Nucleus accumbens (tissue), 56 donors: Measurements from ENCODE around the gene SHISAL2A.
A peak's percentile ranks its signal among the peaks of the same experiment; 100 is the strongest.

Source experiments
- DNase-seq, 56 donors: peaks; one replicate each; lab custom pipeline; 2025; lab: John Stamatoyannopoulos, UW

SHISAL2A gene

DNA sequence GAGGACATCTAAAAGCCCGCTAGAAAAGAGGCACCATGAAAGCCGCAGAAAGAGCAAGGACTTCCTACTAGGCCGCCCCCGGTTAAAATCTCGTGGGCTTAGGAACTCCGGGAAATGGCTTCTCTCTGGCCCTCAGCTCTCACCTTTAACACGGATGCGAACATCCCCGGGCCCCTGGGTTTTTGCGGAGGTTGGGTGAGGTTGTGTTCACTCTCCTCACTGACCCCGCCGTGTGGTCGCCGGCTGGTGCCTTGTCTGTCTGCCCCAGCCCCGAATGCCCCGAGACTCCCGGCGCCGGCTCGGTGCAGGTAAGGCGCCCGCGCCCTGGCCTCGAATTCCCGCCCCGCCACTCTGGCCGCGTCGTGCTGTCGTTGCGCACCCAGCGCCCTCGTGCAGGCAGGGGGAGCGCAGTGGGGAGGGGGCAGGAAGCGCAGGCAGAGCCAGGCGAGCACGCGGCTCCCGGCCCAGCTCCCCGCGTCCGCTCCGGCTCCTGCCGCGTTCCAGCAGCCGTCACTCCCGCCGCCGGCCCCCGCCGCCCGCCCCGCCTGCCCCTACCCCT is at the start of gene SHISAL2A:
TSS of gene SHISAL2A (plus strand) at position 437 of the 559 bp plus-strand sequence. CDS start 326 bp downstream, outside the sequence.
- DNase-seq = peak in 3 of 56 donors; percentile 4 to 25 (median 5)

DNA sequence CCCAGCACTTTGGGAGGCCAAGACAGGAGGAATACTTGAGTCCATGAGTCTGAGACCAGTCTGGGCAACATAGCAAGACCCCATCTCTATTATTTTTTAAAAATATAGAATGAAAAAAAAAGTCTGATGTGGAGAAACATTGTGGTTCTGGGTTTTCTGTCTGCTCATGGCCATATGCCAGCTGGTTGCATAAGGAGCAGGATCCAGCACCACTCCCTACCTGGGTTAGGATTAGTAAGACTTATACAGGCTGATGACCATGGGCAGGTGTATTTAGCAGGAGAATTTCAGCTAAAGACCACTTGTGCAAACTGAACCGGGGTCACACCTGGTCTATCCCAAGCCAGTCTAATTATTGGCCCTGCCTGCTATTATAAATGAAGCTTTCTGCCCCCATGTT is 47.5 kb upstream of the SHISAL2A start:
- no peak for DNase-seq

DNA sequence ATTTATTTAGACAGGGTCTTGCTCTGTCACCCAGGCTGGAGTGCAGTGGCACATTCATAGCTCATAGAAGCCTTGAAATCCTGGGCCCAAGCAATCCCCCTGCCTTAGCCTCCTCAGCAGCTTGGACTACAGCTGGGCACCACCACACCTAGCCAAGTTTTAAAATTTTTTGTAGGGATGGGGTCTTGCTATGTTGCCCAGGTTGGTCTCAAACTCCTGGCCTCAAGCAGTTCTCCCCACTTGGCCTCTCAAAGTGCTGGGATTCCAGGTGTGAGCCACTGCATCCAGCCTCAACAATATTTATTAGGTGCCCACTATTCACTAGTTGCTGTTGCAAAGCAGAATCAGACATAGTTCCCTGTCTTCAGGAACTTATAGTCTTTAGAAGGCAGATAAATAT is 44.9 kb upstream of the SHISAL2A start:
- DNase-seq = no peak

DNA sequence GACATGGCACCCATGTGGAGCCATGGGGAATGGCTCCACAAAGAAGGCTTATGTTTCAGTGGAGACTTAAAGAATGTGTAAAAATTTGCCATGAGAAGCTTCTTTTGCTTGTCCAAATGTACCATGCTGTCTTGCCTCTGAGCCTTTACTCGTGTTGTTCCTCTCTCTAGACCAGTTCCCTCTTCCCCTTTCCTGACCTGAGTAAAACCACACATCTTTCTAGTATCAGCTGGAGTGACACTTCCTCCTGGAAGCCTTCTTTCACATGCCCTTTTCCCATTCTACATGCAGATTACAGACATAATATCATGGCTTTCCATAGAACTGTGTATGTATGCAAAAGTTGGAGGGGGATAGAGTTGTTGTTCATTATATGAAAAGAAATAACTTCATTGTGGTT is 44.4 kb upstream of the SHISAL2A start:
- no peak for DNase-seq

DNA sequence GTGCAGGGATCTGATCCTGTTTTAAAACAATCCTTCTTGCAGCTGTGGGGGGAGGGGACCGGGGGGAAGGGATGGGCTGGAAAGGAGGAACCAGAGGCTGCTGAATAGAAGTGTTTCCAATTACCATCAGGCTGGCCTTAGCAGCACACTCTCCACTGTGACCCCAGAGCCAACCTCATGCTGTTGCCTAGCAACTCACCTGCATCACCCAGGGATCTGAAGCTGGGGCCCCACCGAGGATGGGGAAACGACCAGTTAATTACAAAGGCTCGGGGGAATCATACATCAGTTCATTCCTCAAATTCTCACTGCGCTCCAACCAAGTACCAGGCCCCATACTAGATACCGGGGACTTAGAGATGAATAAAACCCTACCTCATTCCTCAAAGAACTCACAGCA is 42.7 kb upstream of the SHISAL2A start:
- DNase-seq = no peak

DNA sequence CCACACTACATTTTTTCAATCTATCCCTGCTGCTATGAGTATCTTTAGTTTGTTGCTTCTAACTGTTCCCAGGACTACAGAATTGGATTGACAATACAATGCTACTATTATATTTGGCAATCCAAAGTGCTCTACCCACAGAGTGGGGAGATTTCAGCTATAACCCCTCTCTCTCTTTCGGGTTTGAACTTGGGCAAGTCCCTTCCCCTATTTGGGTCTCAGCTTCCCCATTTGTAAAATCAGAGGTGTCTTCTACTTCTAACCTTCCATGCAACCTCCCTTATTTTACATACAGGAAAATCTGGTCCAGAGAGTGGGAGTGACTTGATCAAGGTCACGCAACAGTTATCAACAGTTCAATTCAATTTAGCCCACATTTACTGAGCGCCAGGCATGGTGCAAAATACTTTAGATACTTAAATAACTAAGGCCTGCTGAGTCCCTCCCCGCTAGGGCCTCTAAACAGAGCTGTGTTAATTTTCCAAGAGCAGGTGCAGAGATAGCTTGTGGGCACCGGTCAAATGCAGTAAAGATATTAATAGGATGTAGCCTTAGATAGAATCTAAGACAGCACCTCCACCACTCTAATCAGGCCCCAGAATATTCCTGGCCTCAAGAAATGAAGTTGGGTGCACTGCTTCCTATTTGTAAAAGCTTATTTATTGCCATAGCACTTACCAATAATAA is 40.2 kb upstream of the SHISAL2A start:
- no peak for DNase-seq

DNA sequence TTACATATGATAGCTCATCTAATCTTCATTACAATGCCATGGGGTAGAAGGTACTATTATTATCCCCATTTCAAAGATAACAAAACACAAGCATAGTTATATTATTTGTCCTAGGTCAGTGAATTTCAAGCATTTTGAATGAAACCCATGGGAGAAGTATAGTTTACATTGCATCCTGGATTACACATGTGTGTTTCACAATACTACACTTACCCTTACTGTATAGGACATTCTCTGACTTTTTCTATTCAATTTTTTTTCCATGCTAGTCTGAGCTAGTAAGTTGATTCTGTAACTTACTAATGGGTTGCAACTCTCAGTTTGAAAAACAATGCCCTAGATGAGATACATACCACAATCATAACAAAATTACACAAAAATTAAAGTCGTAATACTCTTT is 39.5 kb upstream of the SHISAL2A start:
- DNase-seq = no peak

DNA sequence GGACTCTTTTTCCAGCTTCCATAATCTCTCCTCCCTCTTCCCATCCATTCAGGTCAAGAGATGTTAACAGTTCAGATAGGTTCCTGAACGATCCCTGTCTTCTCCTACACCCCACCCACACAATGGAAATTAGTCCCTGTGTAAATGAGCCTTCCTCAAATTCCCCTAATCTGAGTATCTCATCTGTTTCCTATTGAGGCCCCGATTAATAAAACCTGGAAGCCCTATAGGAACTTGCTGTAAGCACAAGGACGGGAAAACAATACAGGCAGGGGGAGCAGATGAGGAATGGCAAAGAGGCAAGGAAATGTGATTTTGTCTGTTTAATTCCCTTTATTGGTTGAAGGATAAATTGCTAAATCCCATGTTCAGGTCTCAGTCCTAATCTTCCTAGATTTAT is 37.9 kb upstream of the SHISAL2A start:
- no peak for DNase-seq

DNA sequence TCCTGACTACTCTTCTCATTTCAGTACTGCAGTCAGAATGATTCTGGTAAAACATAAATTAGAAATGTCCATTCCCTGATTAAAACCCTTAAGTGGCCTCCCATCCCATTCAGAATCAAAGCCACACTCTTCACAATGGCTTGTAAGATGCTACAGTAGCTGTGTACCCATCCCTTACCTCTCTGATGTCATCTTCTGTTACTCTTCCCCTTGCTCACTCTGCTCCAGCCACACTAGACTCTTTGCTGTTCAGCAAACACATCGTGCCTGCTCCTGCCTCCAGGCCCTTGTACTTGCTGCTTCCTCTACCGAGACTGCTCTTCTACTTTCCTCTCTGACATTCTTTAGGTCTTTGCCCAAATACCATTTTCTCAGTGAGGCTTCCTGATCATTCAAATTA is 35.1 kb upstream of the SHISAL2A start:
- DNase-seq = no peak

DNA sequence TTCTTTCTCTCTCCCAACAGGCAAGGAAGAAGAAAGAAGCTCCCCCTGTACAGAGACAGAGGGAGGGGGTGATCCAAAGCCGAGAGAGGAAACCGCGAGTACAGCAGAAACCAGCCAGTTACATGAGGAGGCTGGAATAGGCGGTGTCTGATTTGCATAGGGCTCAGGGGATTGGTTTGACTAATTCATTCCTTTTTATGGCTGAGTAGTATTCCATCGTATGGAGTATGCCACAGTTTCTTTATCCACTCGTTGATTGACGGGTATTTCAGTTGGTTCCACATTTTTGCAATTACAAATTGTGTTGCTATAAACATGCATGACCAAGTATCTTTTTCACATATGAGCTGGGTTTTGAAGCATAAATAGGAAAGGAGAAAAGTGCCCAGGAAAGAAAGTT is 34.2 kb upstream of the SHISAL2A start:
- DNase-seq = no peak

DNA sequence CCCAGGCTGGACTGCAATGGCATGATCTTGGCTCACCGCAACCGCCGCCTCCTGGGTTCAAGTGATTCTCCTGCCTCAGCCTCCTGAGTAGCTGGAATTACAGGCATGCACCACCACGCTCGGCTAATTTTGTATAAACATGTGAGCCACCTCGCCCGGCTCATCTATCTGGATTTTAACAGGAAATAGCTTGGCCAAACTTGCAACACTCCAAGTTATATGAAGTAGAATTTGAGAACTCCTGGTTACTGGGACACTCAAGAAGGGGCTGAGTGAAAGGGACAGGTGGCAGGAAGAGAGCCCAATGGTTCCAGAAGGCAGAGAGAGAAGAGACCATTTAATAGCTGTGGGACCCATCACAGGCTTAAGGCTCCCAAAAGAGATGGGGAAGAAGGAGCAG is 33.7 kb upstream of the SHISAL2A start:
- no peak for DNase-seq

DNA sequence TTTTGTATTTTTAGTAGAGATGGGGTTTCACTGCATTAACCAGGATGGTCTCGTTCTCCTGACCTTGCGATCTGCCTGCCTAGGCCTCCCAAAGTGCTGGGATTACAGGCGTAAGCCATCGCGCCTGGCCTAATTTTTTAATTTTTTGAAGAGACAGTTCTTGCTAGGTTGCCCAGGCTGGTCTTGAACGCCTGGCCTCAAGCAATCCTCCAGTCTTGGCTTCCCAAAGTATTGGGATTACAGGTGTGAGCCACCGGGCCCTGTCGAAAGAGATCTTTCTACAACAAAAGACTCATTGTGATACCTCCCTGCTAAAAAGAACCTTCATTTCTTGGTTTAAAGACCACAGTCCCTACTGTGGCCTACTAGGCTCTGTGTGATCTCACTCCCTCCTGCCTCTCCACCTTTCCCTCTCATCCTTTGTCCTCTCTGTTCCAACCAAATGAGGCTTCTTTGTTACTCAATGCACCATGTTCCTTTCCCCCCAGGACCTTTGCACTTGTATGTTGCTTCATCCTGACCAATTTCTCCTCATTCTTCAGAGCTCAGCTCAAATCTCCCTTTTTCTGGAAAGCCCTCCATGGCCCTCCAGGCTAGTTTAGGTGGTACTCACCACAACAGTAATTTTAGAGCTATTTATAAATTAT is 32.3 kb upstream of the SHISAL2A start:
- DNase-seq = no peak

DNA sequence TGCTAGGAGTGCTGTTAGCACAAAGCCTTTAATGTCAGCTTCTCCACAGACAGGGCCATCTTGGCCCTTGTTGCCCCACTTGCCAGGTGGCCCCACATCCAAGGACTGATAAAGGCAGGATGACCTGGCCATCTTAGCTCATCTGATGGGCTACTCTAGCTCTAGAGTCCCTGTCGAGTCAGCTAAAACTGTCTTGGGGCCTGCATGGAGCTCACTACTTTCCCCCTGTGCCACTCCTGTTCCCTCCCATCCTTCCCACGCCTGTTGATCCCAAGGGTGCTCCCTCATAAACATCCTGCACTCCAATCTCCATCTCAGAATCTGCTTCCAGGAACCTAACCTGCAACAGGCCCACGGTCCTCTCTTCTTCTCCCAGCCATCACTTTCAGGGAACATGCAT is 31.4 kb upstream of the SHISAL2A start:
- DNase-seq = peak in 1 of 56 donors; percentile 33

DNA sequence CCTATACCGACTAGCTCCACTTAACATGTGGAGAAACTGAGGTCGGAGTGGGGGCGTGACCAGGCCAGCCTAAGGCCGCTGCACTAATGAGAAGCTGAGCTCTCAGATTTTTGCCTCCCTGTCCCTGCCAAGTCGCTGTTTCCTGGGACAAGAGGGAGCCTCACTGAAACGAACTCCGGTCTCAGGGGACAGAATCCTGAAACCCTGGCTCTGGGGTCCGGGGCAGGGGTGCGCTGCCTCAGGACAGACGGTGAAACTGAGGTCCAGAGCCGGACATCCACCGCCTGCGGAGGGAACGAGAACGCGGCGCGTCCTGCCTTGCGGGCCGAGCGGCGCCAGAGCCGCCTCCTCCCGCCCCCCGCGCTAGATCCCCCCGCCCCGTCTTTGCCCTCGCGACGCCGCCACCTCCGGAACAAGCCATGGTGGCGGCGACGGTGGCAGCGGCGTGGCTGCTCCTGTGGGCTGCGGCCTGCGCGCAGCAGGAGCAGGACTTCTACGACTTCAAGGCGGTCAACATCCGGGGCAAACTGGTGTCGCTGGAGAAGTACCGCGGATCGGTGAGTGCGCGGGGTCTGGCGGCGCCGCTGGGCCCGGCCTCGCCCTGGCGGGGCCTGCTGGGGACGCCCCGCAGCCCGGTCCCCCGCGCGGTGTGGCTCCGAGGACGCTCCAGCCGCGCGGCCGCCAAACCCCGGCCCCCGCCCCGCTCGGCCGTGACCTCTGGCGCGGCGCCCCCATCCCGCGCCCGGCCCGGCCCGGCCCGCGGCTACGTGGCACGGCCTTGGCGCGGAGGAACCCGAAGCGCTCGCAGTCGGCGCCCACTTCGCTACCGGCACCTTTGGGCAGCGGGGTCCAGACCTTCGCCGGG is 30.7 kb upstream of the SHISAL2A start, which contains the start of gene GPX7:
TSS of gene GPX7 (plus strand) at position 381 of the 865 bp plus-strand sequence. CDS start at position 420, 39 bp downstream.
- peak in 44 of 56 donors; percentile 5 to 68 (median 26) for DNase-seq

DNA sequence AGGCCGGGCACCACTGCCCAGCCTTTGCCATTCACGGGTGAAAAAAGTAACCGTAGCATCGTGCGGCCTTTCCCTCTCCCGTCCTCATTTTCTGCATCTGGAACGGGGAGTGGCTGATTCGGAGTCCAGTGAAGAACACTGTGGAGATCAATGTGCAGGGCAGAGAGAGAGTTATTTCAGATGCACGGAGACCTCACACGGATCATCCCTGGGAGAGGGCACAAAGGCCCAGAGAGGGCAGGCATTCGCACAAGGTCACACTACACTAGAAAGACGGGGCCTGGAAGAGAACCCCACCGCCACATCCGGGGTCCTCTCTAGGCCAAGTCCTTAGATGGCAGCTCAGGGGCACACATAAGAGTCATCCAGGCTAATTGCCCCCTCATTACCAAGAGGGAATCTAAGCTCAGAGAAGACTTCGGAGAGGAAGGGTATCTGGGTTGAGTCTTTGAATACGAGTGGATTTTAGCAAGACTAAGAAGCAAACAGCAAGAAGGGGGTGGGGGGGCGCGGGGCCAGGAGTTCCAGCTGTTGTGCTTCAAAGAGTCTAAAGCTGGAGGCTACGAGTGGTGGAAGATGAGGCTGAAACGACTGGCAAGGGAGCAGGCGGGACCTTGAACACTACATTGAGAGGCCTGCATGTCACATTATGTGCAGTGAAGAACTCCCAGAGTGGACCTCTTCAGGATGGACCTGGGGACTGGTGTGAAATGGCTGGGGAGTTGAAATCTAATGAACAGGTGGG is 29.9 kb upstream of the SHISAL2A start:
- DNase-seq = peak in 13 of 56 donors; percentile 1 to 45 (median 21)

DNA sequence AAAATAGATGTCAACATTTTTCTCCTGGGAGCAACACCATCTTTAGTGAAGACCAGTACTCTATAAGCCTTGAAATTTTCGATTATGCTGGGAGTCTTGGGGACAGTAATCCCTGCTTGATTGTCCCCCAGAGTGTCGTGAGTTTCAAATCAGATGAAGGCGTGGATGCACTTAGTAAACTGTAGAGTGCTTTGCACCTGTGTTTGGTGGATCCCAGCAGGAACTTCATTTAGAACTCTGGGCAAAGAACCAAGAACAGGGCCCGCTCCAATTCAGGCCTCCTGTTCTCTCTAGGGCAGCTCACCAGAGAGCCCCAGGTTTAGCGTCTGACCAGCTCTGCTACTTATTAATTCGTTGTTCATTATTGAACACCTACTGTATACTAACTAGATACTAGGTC is 29.3 kb upstream of the SHISAL2A start:
- DNase-seq = peak in 1 of 56 donors; percentile 10

DNA sequence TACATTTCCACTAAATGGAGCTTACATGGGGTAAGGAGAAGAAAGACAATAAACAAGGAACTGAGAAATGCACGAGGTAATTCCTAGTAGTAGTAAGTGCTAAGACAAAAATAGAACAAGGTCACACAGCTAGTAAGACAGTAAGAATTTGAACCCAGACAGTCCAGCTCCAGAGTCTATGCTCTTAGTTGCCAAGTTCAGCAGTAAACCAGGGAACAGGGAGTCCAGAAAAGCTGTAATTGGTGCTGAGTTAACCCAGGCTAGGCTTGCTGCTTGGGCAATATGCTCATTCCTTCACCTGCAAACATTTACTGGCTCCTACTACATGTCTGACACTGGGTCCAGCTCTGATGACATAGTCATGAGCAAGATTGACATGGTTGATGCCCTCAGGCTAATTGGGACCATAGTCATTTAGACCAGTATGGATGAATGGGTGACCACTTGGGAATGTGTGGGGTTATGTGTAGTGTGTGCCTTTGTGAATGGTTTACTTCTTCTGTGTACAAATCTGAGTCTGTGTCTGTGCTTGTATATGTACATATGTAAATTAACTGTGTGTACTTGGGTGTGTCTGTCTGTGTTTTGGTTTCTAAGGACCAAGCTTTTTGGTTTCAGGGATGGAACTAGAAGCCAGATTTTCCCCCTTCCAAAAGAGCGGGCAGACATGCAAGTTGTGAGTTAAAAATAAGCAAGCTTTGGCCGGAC is 28.8 kb upstream of the SHISAL2A start:
- no peak for DNase-seq

DNA sequence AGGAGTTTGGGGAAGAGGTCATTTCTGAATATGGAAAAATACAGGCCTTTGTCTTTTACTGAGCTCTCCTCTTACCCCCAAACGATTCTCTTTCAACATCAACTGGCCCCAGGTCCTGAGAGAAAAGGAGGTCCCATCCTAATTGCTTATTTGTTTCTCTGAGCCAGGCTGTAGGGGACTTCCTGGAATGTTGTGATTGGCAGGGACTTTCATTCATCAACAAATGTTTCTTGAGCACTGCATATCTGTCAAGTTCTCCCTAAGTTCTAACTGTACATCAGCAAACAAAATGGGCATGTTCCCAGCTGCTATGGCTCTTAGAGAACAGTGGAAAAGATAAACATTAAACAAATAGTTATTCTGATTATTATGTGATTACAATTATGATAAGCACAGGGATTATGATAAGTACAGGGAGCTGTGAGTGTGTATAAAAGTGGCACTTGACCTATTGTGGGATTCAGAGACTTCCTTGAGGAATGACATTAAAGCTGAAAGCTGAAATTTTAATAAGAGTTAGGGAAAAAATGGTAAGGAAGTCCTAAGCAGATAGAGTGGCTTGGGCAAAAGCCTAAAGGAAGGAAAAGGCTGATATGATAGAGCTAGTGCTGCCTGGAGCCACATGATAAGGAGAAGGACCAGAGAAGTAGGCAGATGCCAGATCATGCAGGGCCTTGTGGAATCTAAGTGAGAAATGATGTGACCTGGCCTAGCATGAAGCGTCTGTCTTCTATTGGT is 19.2 kb upstream of the SHISAL2A start:
- DNase-seq = no peak

DNA sequence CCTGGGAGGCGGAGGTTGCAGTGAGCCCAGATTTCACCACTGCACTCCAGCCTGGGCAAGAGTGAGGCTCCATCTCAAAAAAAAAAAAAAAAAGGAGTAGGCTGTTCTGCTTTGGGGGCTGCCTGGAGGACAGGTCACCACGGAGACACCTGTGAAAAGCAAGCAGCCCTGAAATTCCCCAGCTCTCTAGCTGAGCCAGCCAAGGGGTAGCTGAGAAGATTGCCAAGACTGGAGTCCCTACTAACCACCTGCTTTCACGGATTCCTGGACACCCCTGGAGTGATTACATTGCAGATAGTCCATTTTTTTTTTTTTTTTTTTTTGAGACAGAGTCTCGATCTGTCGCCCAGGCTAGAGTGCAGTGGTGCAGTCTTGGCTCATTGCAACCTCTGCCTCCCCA is 18.3 kb upstream of the SHISAL2A start:
- DNase-seq = no peak
